NCI-H2081 (cell line): ENCODE results near the gene SMG7.
A peak's percentile ranks its signal among the peaks of the same experiment; 100 is the strongest.

ENCODE experiments used
- DNase-seq, 2 experiments: peaks; one replicate each; lab custom pipeline; 2025; lab: John Stamatoyannopoulos, UW

SMG7 gene

GRCh38 chr1:183562701-183563100, 90.4 kb downstream of the SMG7 start:
- DNase-seq = no peak

- no peak for DNase-seq
Observed at GRCh38 chr1:183565261-183565660, 93.0 kb downstream of the SMG7 start.

GRCh38 chr1:183566026-183566425, 93.7 kb downstream of the SMG7 start:
- no peak for DNase-seq

- peak in 1 of 2 experiments; percentile 15 for DNase-seq
Observed at GRCh38 chr1:183567584-183567983, 95.3 kb downstream of the SMG7 start.

GRCh38 chr1:183568176-183569021, 96.1 kb downstream of the SMG7 start:
- no peak for DNase-seq

GRCh38 chr1:183569141-183569540, 96.8 kb downstream of the SMG7 start:
- no peak for DNase-seq

GRCh38 chr1:183569801-183570200, 97.5 kb downstream of the SMG7 start:
- DNase-seq = no peak

GRCh38 chr1:183570451-183570850, 98.2 kb downstream of the SMG7 start:
- DNase-seq = no peak

GRCh38 chr1:183571678-183572268, 99.5 kb downstream of the SMG7 start:
- DNase-seq = no peak

- no peak for DNase-seq
Observed at GRCh38 chr1:183572721-183573120, 100.4 kb downstream of the SMG7 start.

GRCh38 chr1:183575606-183576005, 103.3 kb downstream of the SMG7 start:
- no peak for DNase-seq

- DNase-seq = no peak
Observed at GRCh38 chr1:183576537-183576936, 104.2 kb downstream of the SMG7 start.

GRCh38 chr1:183577897-183578465, 105.7 kb downstream of the SMG7 start:
- no peak for DNase-seq

- DNase-seq = no peak
Observed at GRCh38 chr1:183578856-183579255, 106.6 kb downstream of the SMG7 start.

GRCh38 chr1:183580281-183580682, 108.0 kb downstream of the SMG7 start:
- peak; percentile 40 to 79 for DNase-seq

GRCh38 chr1:183582021-183582713, 109.9 kb downstream of the SMG7 start:
- DNase-seq = no peak

- DNase-seq = no peak
Observed at GRCh38 chr1:183583466-183583865, 111.2 kb downstream of the SMG7 start.

GRCh38 chr1:183584147-183584546, 111.8 kb downstream of the SMG7 start:
- no peak for DNase-seq

GRCh38 chr1:183585038-183585437, 112.7 kb downstream of the SMG7 start:
- no peak for DNase-seq

GRCh38 chr1:183586455-183586854, 114.2 kb downstream of the SMG7 start:
- no peak for DNase-seq

GRCh38 chr1:183586926-183587325, 114.6 kb downstream of the SMG7 start:
- DNase-seq = no peak

GRCh38 chr1:183588827-183589226, 116.5 kb downstream of the SMG7 start:
- DNase-seq = no peak

GRCh38 chr1:183589384-183589783, 117.1 kb downstream of the SMG7 start:
- DNase-seq = no peak
